T-helper 2 cell treated with Interferon-gamma antibody and Interleukin-4, amounts not matched to agents 100 ng/mL and 5 ng/mL, for 36 hours (primary cell): ENCODE measurements around the gene TSTD2. TPM values are rescaled to one million over a fixed set of nuclear protein-coding genes. Genes with fewer than 3 reads are reported as not detected.

Experiments used
- total RNA-seq: library from RNA; stranded (reverse); gene quantifications from 2 replicates; pipeline ENCODE4 v1.2.3, GENCODE V29; 2022

The TSTD2 gene
- total RNA-seq, 1 donor from 2014 or later: 18.2 TPM

Other genes with a start within 250 kb of the TSTD2 start
- 10.5 and 10.6 TPM in 2 replicates for gene TDRD7, start 221.3 kb downstream of the TSTD2 start, total RNA-seq
- 0.68 and 1.1 TPM in 2 replicates for gene TMOD1, start 131.7 kb downstream of the TSTD2 start, total RNA-seq
- 44.0 and 47.2 TPM in 2 replicates for gene NCBP1, start 453 bp upstream of the TSTD2 start, total RNA-seq
- 13.2 and 15.8 TPM in 2 replicates for gene XPA, start 64.0 kb upstream of the TSTD2 start, total RNA-seq
- gene FOXE1, start 219.9 kb upstream of the TSTD2 start, total RNA-seq: 0.05 and 0.07 TPM in 2 replicates